Ovary (tissue), 3 donors: Measurements from ENCODE around the gene MCCD1.

Experiments
- POLR2A ChIP-seq: fragments of 450-650 bp; IDR thresholded peaks from one replicate; pipeline ENCODE4 v1.6.1; 2017; ENCODE audit warnings: antibody characterized with exemption, mild to moderate bottlenecking, moderate library complexity
- TF ChIP-seq, protein P1 (sequence below), 3 donors: fragments of 450-650 bp in 2 of 3; fragments of 200-600 bp in 1 of 3; IDR thresholded peaks; one replicate each; pipeline versions ENCODE4 v1.5.1 to v1.8.0; 2016 to 2022; ENCODE audit warnings: antibody characterized with exemption in 3 of 3, mild to moderate bottlenecking in 1 of 3
- donor health status: DM: no; HTN: no; CAD: no.

DNA sequence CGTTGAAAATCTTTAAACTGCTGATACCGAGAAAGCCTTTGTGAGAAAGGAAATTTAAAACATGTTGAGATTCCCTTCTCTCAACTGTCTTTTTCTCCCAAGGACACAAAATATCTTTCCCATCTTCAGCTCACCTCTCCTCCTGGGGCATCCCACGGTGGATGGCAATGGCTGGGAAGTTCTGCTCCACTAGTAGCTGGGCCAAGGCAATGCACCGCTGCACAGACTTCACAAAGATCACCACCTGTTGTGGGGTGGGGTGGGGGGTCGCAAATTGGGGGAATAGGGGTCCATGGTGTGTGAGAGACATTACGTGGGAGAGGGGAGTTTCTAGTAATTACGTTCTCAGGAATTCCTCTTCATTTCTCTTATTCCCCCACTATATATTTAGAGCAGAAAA, 2.4 kb downstream of the MCCD1 start:
- TF ChIP-seq, protein P1, sequence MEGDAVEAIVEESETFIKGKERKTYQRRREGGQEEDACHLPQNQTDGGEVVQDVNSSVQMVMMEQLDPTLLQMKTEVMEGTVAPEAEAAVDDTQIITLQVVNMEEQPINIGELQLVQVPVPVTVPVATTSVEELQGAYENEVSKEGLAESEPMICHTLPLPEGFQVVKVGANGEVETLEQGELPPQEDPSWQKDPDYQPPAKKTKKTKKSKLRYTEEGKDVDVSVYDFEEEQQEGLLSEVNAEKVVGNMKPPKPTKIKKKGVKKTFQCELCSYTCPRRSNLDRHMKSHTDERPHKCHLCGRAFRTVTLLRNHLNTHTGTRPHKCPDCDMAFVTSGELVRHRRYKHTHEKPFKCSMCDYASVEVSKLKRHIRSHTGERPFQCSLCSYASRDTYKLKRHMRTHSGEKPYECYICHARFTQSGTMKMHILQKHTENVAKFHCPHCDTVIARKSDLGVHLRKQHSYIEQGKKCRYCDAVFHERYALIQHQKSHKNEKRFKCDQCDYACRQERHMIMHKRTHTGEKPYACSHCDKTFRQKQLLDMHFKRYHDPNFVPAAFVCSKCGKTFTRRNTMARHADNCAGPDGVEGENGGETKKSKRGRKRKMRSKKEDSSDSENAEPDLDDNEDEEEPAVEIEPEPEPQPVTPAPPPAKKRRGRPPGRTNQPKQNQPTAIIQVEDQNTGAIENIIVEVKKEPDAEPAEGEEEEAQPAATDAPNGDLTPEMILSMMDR (IDR thresholded peaks at IDR 0.05), result no peak
- no peak for TF ChIP-seq POLR2A
